ENCODE data around the gene DOC2A.

GRCh38 chr16:29973384-29974246 is 37.2 kb downstream of the DOC2A start, which contains the start of gene TAOK2:
- peak; percentile 88 to 95 for TF ChIP-seq POLR2AphosphoS5 (IDR thresholded peaks at IDR 0.05; ENCODE audit: insufficient read depth in 1 of 2, low read depth in 1 of 2)
- TF ChIP-seq, protein P1, sequence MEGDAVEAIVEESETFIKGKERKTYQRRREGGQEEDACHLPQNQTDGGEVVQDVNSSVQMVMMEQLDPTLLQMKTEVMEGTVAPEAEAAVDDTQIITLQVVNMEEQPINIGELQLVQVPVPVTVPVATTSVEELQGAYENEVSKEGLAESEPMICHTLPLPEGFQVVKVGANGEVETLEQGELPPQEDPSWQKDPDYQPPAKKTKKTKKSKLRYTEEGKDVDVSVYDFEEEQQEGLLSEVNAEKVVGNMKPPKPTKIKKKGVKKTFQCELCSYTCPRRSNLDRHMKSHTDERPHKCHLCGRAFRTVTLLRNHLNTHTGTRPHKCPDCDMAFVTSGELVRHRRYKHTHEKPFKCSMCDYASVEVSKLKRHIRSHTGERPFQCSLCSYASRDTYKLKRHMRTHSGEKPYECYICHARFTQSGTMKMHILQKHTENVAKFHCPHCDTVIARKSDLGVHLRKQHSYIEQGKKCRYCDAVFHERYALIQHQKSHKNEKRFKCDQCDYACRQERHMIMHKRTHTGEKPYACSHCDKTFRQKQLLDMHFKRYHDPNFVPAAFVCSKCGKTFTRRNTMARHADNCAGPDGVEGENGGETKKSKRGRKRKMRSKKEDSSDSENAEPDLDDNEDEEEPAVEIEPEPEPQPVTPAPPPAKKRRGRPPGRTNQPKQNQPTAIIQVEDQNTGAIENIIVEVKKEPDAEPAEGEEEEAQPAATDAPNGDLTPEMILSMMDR (IDR thresholded peaks at IDR 0.05) = peak in 1 of 3 experiments; percentile 7
